DOHH2 (cell line): ENCODE measurements around the gene SCYL1.

Source experiments
- EZH2phosphoT487 ChIP-seq: fragments of 200-600 bp; sonication (generic); IDR thresholded peaks from 2 replicates; pipeline ENCODE4 v1.6.1; 2017; ENCODE audit warnings: borderline replicate concordance, mild to moderate bottlenecking, antibody characterized with exemption, low read length, moderate library complexity, mixed read lengths
- TF ChIP-seq, protein P1 (sequence below): fragments of 200-600 bp; sonication (generic); IDR thresholded peaks from one replicate; pipeline ENCODE4 v1.5.1; 2014; ENCODE audit warnings: antibody characterized with exemption, mild to moderate bottlenecking, low read depth, low read length; ENCODE audit not compliant: poor library complexity, severe bottlenecking

DNA sequence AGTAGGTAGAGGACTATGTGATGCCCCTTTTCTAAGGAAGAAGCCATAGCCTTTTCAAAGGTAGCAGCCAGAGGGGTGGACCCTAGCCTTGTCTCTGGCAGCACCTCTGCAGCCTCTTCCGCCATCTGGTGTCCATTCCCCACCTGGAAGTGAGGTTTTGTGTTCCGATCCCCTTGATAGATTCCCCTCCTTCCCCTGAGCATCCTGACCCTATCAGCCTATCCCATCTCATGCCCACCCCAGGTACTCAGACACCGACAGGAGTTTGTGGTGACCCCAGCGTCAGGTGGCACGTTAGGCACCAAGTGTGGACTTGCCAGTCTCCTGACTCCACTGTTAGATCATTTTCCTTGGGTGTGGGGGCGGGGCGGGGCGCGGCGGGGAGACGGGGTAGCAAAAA, 47.1 kb downstream of the SCYL1 start:
- TF ChIP-seq, protein P1, sequence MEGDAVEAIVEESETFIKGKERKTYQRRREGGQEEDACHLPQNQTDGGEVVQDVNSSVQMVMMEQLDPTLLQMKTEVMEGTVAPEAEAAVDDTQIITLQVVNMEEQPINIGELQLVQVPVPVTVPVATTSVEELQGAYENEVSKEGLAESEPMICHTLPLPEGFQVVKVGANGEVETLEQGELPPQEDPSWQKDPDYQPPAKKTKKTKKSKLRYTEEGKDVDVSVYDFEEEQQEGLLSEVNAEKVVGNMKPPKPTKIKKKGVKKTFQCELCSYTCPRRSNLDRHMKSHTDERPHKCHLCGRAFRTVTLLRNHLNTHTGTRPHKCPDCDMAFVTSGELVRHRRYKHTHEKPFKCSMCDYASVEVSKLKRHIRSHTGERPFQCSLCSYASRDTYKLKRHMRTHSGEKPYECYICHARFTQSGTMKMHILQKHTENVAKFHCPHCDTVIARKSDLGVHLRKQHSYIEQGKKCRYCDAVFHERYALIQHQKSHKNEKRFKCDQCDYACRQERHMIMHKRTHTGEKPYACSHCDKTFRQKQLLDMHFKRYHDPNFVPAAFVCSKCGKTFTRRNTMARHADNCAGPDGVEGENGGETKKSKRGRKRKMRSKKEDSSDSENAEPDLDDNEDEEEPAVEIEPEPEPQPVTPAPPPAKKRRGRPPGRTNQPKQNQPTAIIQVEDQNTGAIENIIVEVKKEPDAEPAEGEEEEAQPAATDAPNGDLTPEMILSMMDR: peak; percentile 40
- no peak for TF ChIP-seq EZH2phosphoT487
